Gastroesophageal sphincter (tissue), 3 donors: ENCODE results near the gene PRKCQ.

Experiments
- POLR2AphosphoS5 ChIP-seq: sonication (generic); formaldehyde crosslinking; IDR thresholded peaks from one replicate; pipeline ENCODE4 v1.6.1; 2017; ENCODE audit warnings: antibody characterized with exemption
- TF ChIP-seq, protein P1 (sequence below), 4 experiments: fragments of 200-600 bp in 2 of 4; fragments of 450-650 bp in 2 of 4; sonication (generic) in 1 of 4; IDR thresholded peaks; one replicate each; pipeline ENCODE4 v1.5.1; 2017 to 2019; ENCODE audit warnings: antibody characterized with exemption in 4 of 4, mild to moderate bottlenecking in 2 of 4, moderate library complexity in 2 of 4

DNA sequence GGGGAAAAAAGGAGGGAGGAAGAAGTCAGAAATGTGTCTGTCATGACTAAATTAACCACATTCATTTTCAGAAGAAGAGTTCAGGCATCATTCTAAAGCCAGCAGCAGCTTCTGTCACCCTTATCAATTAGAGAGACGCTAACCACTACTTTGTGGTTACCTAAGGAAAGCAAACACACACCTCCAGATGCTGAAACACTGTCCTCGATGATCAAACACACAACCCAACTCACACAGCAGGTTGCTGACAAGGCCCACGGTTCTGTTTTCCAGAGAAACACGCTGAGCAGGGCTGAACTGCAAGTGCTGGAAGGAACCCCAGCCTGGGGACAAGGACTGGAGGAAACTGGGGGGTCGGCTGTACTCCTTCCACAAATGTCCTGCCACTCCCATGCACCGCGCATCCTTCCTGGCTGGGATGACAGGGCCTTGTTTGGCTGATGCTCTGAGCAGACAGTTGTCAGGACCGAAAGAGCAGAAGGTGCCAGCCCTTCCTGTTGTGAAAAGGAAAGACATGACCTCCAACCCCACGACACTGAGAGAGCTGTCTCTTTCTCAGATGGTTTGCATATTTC is 36.6 kb downstream of the PRKCQ start:
- TF ChIP-seq, protein P1, sequence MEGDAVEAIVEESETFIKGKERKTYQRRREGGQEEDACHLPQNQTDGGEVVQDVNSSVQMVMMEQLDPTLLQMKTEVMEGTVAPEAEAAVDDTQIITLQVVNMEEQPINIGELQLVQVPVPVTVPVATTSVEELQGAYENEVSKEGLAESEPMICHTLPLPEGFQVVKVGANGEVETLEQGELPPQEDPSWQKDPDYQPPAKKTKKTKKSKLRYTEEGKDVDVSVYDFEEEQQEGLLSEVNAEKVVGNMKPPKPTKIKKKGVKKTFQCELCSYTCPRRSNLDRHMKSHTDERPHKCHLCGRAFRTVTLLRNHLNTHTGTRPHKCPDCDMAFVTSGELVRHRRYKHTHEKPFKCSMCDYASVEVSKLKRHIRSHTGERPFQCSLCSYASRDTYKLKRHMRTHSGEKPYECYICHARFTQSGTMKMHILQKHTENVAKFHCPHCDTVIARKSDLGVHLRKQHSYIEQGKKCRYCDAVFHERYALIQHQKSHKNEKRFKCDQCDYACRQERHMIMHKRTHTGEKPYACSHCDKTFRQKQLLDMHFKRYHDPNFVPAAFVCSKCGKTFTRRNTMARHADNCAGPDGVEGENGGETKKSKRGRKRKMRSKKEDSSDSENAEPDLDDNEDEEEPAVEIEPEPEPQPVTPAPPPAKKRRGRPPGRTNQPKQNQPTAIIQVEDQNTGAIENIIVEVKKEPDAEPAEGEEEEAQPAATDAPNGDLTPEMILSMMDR (IDR thresholded peaks at IDR 0.05): no peak
- no peak for TF ChIP-seq POLR2AphosphoS5
